K562 (cell line): Measurements from ENCODE around the gene DGKZ. TPM values are rescaled to one million over a fixed set of nuclear protein-coding genes. Genes with fewer than 3 reads are reported as not detected.
A peak's percentile ranks its signal among the peaks of the same experiment; 100 is the strongest.

ENCODE experiments used
- CTCF ChIP-seq, 3 experiments: IDR thresholded peaks in 2 of 3; conservative IDR thresholded peaks in 1 of 3; 2 replicates each; pipeline ENCODE4 v1.5.1; 2011 to 2012; ENCODE audit warnings: low read length in 3 of 3, mild to moderate bottlenecking in 3 of 3, control low read depth in 2 of 3, improper control_type of control experiment in 1 of 3, inconsistent platforms in 1 of 3, low read depth in 1 of 3, mixed read lengths in 1 of 3, moderate library complexity in 1 of 3; ENCODE audit not compliant: insufficient read depth in 2 of 3
- EZH2 ChIP-seq: IDR thresholded peaks from 2 replicates; pipeline ENCODE4 v1.6.1; 2012; ENCODE audit warnings: low read depth, mild to moderate bottlenecking, inconsistent platforms, low read length, borderline replicate concordance
- FOXJ2 ChIP-seq: fragments of 200-800 bp; sonication (Bioruptor generic); IDR thresholded peaks from 2 replicates; pipeline ENCODE4 v1.6.1; 2016; ENCODE audit warnings: missing genetic modification characterization, missing compliant biosample characterization
- HMGN3 ChIP-seq: IDR thresholded peaks from 2 replicates; pipeline ENCODE4 v1.6.1; 2011; ENCODE audit warnings: borderline replicate concordance, low read depth, mild to moderate bottlenecking, mixed read lengths, low read length; ENCODE audit not compliant: insufficient read length; ENCODE audit errors: extremely low read depth
- HNRNPH1 ChIP-seq: fragments of 200-400 bp; formaldehyde crosslinking; optimal IDR thresholded peaks from 2 replicates; pipeline ENCODE3; 2017; ENCODE audit warnings: low read depth, mild to moderate bottlenecking, low read length, moderate library complexity
- MAX ChIP-seq: sonication (generic); formaldehyde crosslinking; IDR thresholded peaks from 2 replicates; pipeline ENCODE4 v1.9.0; 2022; ENCODE audit warnings: mild to moderate bottlenecking, missing genetic modification reagents
- MGA ChIP-seq: fragments of 450-650 bp; IDR thresholded peaks from 2 replicates; pipeline ENCODE4 v1.6.1; 2016; ENCODE audit warnings: mild to moderate bottlenecking, moderate library complexity
- RBFOX2 ChIP-seq: fragments of 200-400 bp; formaldehyde crosslinking; IDR thresholded peaks from 2 replicates; pipeline ENCODE4 v1.6.1; 2017; ENCODE audit warnings: low read depth, mild to moderate bottlenecking, low read length, moderate library complexity
- ZBTB2 ChIP-seq: fragments of 450-650 bp; IDR thresholded peaks from 2 replicates; pipeline ENCODE4 v1.6.1; 2016; ENCODE audit warnings: antibody characterized with exemption
- ZNF217 ChIP-seq: sonication (generic); formaldehyde crosslinking; IDR thresholded peaks from 2 replicates; pipeline ENCODE4 v1.8.0; 2022; ENCODE audit warnings: mild to moderate bottlenecking, missing genetic modification reagents
- ZNF780A ChIP-seq: fragments of 250-450 bp; sonication (Bioruptor Pico); IDR thresholded peaks from 2 replicates; pipeline ENCODE4 v1.5.0; 2021; ENCODE audit warnings: mild to moderate bottlenecking
- polyA plus RNA-seq, 8 experiments: library from polyadenylated mRNA; depleted of rRNA in 4 of 8; stranded (reverse) in 5 of 8; unstranded in 3 of 8; fragments of >200 nt; fragmentation: Nextera tagmentation in 2 of 8; fragmentation: Illumina TruSeq in 1 of 8; extraction: Ambion mirVana in 2 of 8; extraction: Trizol in 1 of 8; gene quantifications; 2 replicates each; pipeline versions ENCODE4 v1.2.1 to v1.2.3, GENCODE V29; 2011 to 2014; ENCODE audit warnings: inconsistent platforms in 1 of 8, missing spikeins in 1 of 8
- total RNA-seq, 7 experiments: library from RNA; depleted of rRNA in 6 of 7; stranded (reverse); fragments of >200 nt in 6 of 7; fragmentation: Illumina TruSeq in 2 of 7; extraction: Trizol in 2 of 7; gene quantifications; 2 replicates each; pipeline versions ENCODE4 v1.2.1 to v1.2.3, GENCODE V29; 2011 to 2021; ENCODE audit warnings: low replicate concordance in 1 of 7

DGKZ gene
- total and polyA plus RNA-seq, 9 of the 15 experiments (the other 6 are each of a cell fraction or from before 2014, with no cell fraction given), result 0.51 to 100 (median 44.2) TPM

GRCh38 chr11:46352063-46352841, 5.0 kb downstream of the DGKZ start (continued):
- TF ChIP-seq ZBTB2 (0 out of 2 replicates have a peak, but pooled peaks have one; percentile 48), RBFOX2 (peak; percentile 71), MGA (no peak), EZH2 (no peak), HMGN3 (peak; percentile 52), HNRNPH1 (no peak), CTCF (IDR thresholded peaks at IDR 0.05 in 2 of 3, conservative IDR thresholded peaks at IDR 0.05 in 1 of 3; ENCODE audit: insufficient read depth in 2 of 3, low read depth in 1 of 3, low read length in 3 of 3) (peak; percentile 93 to 96 (median 94)), ZNF217 (CRISPR knock-in tag) (no peak), FOXJ2 (tag) (no peak), MAX (CRISPR knock-in tag) (peak; percentile 20), ZNF780A (CRISPR knock-in tag) (no peak)
